ENCODE results near the gene IGFBP5.

DNA sequence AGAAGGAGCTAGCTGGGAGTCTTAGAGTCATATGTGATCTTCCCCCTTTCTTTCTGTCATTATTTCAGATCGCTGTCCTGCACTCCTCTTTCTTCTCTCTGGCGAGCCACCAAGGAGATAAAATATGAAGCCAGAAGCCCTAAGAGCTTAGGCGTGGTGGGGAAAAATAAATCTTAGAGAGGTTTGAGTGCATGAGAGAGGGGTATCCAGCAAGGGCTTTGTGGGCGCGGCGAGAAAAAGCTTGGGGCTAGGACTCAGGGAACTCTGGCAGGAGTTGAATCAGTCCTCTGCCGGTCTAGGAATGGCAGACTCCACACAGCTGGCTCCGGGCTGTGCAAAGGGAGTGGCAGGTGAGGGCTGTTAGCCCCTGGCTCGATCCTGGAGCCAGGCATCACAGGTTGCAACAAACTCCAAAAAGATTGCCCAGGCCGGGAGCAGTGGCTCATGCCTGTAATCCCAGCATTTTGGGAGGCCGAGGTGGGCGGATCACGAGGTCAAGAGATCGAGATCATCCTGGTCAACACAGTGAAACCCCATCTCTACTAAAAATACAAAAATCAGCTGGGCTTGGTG lies 20.1 kb upstream of the IGFBP5 start:
- TF ChIP-seq JUND (IDR thresholded peaks at IDR 0.05) (no peak), EZH2 (IDR thresholded peaks at IDR 0.05) (no peak), CTCF (IDR thresholded peaks at IDR 0.05 in 2 of 3, conservative IDR thresholded peaks at IDR 0.05 in 1 of 3; ENCODE audit: borderline replicate concordance in 1 of 3, insufficient read depth in 1 of 3, low read depth in 2 of 3, low read length in 2 of 3) (no peak), SRF (IDR thresholded peaks at IDR 0.05; ENCODE audit: low read depth) (no peak)
